ENCODE data around the gene KAT7. TPM values are rescaled to one million over a fixed set of nuclear protein-coding genes. Genes with fewer than 3 reads are reported as not detected.

The KAT7 gene
- total RNA-seq, 1 donor from 2014 or later, result 64.0 TPM

DNA sequence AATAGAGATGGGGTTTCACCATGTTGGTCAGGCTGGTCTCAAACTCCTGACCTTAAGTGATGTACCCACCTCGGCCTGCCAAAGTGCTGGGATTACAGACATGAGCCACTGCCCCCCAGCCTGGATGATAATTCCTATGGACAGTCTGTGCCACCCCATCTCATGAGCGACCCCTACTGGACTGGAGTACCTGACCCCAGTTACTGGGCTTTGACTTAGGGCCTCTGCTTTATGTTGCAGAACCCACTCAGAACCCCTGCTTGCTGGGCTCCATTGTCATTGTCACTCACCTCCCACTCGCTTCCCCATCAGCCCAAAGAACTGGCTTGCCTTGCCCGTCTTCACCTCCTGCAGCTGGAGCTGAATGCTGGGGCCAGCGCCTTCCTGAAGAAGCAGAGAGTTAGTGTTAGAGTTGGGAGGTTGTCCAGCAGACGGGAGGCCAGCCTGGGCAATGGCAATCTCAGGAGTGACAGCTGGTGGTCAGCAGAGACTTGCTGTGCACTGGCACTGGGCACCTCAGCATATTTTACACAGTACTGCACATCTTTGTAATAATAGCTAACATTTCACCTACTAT, 55.4 kb downstream of the KAT7 start:
- H3K27me3 Mint-ChIP-seq, result peaks cover 23% of the 10 kb centered on the region
- TF ChIP-seq, protein P1, sequence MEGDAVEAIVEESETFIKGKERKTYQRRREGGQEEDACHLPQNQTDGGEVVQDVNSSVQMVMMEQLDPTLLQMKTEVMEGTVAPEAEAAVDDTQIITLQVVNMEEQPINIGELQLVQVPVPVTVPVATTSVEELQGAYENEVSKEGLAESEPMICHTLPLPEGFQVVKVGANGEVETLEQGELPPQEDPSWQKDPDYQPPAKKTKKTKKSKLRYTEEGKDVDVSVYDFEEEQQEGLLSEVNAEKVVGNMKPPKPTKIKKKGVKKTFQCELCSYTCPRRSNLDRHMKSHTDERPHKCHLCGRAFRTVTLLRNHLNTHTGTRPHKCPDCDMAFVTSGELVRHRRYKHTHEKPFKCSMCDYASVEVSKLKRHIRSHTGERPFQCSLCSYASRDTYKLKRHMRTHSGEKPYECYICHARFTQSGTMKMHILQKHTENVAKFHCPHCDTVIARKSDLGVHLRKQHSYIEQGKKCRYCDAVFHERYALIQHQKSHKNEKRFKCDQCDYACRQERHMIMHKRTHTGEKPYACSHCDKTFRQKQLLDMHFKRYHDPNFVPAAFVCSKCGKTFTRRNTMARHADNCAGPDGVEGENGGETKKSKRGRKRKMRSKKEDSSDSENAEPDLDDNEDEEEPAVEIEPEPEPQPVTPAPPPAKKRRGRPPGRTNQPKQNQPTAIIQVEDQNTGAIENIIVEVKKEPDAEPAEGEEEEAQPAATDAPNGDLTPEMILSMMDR (conservative IDR thresholded peaks at IDR 0.05), result peak; percentile 45
- H3K9me3 Mint-ChIP-seq, result no peaks in the 10 kb centered on the region
- peak overlapping the region; percentile 34 for H3K27ac Mint-ChIP-seq
- DNase-seq (ENCODE audit: extremely low spot score, unreplicated experiment), result no peak
- peaks cover 3% of the 10 kb centered on the region for H3K36me3 Mint-ChIP-seq
- H3K4me1 Mint-ChIP-seq (ENCODE audit: unreplicated experiment), result peaks cover 14% of the 10 kb centered on the region
- no peak overlapping the region for H3K4me3 Mint-ChIP-seq

DNA sequence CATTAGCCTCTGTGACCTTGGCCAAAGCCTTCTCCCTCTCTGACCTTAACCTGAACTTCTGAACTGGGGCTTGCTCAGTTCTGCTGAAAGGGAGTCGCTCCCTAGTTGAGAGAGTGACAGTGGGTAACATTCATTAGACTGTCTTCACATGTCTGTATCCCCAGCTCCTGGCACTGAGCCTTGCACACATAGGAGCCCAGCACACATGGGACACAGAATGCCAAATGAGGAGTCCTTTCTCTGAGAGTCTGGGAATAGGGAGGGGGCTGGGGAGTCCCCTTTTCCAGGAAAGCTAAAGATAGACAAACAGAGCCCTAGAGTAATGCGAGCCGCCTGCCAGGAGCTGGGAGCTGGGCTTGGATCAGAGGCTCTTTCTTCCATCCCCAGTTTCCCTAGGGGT, 56.8 kb downstream of the KAT7 start:
- Mint-ChIP-seq H3K9me3 (no peaks in the 10 kb centered on the region), H3K27ac (no peak overlapping the region), H3K36me3 (peaks cover 3% of the 10 kb centered on the region), H3K4me3 (no peak overlapping the region), H3K4me1 (ENCODE audit: unreplicated experiment) (peaks cover 14% of the 10 kb centered on the region), H3K27me3 (peaks cover 36% of the 10 kb centered on the region)
- DNase-seq (ENCODE audit: extremely low spot score, unreplicated experiment), result no peak
- TF ChIP-seq, protein P1 (conservative IDR thresholded peaks at IDR 0.05), result no peak

DNA sequence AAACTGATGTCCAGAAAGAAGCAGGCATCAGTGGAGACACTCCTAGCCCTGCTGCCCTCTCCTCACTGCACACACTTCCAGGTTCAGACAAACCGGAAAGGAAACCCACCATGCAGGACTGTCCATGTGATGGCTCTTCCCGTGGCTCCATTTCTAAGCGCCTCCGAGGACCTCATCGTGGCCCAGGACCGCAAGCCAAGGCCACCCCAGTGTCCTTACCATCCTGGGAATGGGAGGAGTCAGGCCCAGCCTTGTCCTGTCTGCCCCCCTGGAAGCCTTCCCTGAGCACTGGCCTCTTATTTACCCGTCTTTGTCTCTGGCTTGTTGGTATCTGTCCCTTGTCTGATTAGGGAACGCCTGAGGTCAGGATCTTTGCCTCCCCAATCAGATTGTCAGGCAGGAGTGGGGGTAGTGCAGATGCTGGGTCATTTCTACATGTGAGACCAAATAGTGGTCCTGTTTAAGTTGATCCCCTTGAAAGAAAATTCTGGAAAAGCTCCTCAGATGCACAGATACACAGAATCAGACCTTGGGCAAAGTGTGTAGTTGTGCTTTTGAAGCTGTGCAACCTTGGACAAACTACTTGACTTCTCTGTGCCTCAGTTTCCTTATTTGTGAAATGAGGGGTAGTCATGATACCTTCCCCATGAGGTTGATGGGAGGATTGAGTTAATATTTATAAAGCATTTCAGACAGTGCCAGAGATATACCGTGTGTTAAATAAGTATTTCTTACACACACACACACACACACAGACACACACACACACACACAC, 58.6 kb downstream of the KAT7 start:
- peaks cover 3% of the 10 kb centered on the region for H3K36me3 Mint-ChIP-seq
- peaks cover 19% of the 10 kb centered on the region for H3K4me1 Mint-ChIP-seq (ENCODE audit: unreplicated experiment)
- no peaks in the 10 kb centered on the region for H3K9me3 Mint-ChIP-seq
- TF ChIP-seq, protein P1 (conservative IDR thresholded peaks at IDR 0.05), result no peak
- peaks cover 51% of the 10 kb centered on the region for H3K27me3 Mint-ChIP-seq
- H3K27ac Mint-ChIP-seq, result no peak overlapping the region
- no peak for DNase-seq (ENCODE audit: extremely low spot score, unreplicated experiment)
- no peak overlapping the region for H3K4me3 Mint-ChIP-seq

DNA sequence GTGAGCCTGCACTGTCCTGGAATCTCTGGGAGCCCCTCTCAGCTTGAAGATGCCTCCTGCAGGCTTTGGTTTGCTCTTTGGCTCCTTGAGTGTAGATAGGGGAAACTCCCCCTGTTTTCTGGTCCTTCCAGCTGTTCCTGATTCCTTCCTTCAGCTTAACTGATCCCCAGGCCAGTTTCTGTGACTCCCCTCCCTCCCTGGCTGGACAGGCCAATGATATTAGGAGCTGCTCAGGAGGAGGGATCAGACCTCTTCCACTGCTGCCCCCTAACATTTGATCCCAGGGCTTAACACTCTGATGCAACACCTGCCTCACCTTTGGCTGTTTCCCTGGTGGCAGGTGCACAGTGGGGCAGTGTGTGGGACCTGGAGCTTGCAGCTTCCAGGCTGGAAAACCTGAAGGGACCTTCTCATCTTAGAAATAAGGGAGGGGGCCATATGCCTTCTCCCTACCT, 59.6 kb downstream of the KAT7 start, which contains the start of gene TAC4:
TAC4 (minus strand) TSS at position 51 of the 455 bp plus-strand sequence. CDS start 52 bp downstream, outside the sequence.
- H3K27ac Mint-ChIP-seq, result no peak within 1 kb of the TSS
- TF ChIP-seq, protein P1 (conservative IDR thresholded peaks at IDR 0.05), result no peak
- H3K4me1 Mint-ChIP-seq (ENCODE audit: unreplicated experiment), result peaks cover 13% of the 10 kb centered on the region
- peaks cover 3% of the 10 kb centered on the region for H3K36me3 Mint-ChIP-seq
- peaks cover 61% of the 10 kb centered on the region for H3K27me3 Mint-ChIP-seq
- DNase-seq (ENCODE audit: extremely low spot score, unreplicated experiment), result no peak
- no peaks in the 10 kb centered on the region for H3K9me3 Mint-ChIP-seq
- peak within 1 kb of the TSS; percentile 7 for H3K4me3 Mint-ChIP-seq

DNA sequence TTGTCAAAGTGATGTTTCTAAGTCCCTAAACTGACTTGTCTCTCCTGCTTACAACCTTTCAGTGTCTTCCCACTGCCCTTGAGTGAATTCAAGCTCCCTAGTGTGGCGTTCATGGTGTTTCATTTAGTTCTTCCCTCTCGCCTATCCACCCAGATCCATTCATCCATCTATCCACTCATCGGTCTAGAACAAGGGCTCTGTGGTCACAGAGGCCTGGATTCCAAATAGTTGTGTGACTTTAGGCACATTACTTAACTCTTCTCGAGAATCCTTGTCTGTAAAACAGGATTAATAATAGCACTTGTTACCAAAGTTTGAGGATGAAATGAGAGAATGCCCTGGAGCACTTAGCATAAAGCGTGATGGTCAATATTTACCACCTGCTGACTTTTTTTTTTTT, 60.3 kb downstream of the KAT7 start:
- peaks cover 13% of the 10 kb centered on the region for H3K4me1 Mint-ChIP-seq (ENCODE audit: unreplicated experiment)
- peaks cover 3% of the 10 kb centered on the region for H3K36me3 Mint-ChIP-seq
- TF ChIP-seq, protein P1 (conservative IDR thresholded peaks at IDR 0.05), result no peak
- no peak overlapping the region for H3K27ac Mint-ChIP-seq
- no peaks in the 10 kb centered on the region for H3K9me3 Mint-ChIP-seq
- no peak for DNase-seq (ENCODE audit: extremely low spot score, unreplicated experiment)
- H3K27me3 Mint-ChIP-seq, result peaks cover 68% of the 10 kb centered on the region
- peak overlapping the region; percentile 7 for H3K4me3 Mint-ChIP-seq
